Stimulated activated CD8-positive, alpha-beta memory T cell treated with anti-CD3 and anti-CD28 coated beads, Interleukin-7, amount 100 ng/mL, for 4 hours (primary cell): ENCODE measurements around the gene EP400.

Source experiments
- DNase-seq, 2 donors: peaks; one replicate each; pipeline ENCODE4 v3.0.0-alpha.2; 2020; ENCODE audit warnings: low read depth in 2 of 2

EP400 gene

DNA sequence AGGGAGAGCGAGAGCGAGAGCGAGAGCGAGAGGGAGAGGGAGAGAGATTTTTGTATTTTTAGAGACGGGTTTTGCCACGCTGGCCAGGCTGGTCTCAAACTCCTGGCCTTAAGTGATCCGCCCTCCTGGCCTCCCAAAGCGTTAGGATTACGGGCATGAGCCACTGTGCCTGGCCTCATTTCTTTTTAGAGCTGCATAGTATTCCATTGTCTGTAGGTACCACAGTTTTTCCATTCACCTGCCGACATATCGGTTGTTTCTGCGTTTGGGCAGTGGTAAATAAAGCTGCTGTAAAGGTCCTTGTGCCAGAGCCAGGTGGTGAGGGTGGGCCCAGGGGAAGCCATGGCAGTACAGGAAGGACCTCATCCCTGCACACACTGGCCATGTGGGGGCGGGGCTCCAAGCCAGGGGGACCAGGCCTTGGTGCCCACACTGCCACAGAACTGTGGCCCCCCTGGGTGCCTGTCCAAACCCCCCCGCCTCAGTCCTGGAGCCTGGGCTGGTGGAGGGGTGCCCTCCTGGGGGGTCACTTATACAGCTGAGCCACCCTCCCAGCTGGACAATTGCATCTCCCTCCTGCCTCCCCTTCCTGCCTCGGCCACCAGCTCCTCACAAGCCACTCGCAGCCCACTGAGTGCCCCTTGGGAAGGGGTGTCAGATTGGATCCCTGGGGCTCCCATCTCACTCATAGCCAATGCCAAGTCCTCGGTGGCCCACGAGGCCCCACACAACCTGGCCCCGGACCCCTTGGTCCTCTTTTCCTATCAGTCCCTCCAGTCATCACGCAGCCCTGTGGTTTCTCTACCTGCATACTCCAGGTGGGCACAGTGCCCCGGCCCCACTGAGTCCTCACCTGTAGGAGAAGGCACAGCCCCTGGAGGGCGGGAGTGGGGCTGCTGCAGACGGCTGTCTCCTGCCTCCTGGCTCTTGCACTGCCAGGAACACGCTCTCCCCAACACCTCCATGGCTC, 22.3 kb upstream of the EP400 start:
- DNase-seq: no peak

DNA sequence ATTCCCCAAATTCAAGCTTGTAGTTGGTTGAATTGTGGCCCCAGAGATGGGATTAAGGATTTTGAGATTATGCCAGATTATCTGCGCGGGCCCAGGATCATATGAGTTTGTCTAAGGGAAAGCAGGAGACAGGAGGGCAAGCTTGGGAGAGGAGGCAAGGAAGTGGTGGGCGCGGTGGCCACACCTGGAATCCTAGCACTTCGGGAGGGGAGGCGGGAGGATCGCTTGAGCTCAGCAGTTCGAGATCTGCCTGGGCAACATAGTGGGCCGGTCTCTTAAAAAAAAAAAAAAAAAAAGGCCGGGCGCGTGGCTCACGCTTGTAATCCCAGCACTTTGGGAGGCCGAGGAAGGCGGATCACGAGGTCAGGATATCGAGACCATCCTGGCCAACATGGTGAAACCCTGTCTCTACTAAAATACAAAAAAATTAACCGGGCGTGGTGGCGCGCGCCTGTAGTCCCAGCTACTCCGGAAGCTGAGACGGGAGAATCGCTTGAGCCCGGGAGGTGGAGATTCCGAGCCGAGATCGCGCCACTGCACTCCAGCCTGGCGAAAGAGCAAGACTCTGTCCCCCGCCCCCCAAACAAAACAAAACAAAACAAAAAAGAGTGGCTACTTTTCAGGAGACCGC, 21.5 kb upstream of the EP400 start:
- no peak for DNase-seq

DNA sequence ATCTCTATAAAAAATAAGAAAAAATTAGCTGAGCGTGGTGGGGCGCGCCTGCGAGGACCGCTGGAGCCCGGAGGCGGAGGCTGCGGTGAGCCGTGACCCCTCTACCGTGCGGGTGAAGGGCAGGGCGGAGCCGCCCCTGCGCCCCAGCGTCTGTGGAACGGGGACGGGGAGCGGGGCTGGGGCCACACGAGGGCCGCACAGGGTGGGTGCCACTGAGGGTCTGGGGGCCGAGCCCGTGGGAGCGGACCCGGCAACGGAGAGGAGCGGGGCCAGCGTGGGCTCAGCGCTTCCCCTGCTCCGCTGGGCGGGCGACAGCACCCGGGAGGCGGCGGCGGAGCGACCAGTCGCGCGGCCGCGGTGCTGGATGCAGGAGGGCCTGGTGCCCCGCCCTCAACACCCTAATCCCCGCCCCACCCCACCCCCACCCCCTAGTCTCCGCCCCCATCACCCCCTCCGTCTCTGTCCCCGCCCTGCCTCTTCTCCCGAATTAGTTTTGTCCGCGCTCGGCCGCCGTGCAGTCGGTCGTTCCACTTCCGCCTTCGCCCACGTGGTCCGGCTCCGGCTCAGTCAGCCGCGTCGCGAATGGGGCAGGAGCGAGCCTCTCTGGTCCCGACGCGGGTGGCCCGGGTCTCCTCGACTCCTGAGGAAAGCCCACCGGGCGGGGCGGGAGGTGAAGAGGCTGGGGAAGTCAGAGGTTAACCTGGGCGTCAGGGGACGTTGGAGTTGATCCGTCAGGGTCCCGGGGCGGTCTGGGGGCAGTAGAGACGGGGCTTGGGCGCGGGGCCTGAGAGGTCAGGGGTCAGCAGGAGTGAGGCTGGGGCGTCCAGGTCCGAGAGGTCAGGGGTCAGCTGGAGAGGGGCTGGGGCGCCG, 20.8 kb upstream of the EP400 start, which contains the start of gene PUS1:
TSS of gene PUS1 (plus strand) at position 566 of the 870 bp plus-strand sequence. CDS start 447 bp downstream, outside the sequence.
- DNase-seq: peak; percentile 87 to 92

DNA sequence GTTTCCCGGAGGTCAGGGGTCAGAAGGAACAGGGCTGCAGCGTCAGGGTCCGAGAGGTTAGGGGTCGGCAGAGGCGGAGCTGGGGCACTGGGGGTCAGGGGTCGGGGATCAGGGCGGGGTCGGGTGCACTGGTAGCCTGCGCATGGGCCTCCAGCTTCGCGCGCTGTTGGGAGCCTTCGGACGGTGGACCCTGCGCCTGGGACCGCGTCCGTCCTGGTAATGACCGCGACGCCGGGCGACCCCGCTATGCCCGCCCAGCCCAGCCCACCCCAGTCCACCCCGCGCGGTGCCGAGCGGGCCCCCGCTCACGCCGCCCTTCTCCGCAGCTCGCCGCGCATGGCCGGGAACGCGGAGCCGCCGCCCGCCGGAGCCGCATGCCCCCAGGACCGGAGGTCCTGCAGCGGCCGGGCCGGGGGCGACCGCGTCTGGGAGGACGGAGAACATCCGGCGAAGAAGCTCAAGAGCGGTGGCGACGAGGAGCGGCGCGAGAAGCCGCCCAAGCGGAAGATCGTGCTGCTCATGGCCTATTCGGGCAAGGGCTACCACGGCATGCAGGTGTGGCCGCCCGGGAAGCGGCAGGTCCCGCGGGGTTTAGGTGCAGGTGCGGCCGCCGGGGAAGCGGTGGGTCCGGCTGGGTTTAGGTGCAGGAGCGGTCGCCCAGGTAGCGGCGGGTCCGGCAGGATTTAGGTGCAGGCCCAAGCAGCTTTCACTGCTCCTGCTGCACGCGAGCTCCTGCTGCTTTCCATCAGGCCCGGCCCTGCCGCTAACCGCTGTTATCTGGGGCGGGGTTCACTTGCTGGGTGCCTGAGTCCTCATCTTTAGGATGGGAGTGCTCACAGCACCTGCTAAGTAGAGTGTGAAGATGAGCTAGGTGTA, 19.9 kb upstream of the EP400 start:
- peak in 1 of 2 donors; percentile 28 for DNase-seq

DNA sequence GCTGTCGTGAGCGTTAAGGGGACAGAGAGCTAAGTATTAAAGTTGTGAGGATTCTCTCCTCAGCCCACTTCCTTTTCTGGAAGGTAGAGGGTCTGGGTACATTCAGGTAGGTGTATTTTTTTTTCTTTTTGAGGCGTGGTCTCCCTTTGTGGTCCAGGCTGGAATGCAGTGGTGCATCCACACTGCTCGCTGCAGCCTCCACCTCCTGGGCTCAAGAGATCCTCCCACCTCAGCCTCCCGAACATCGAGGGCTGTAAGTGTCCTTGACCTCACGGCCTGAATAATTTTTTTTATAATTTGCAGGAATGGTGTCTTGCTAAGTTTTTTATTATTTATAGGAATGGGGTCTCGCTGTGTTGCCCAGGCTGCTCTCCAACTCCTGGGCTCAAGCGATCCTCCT, 19.2 kb upstream of the EP400 start:
- DNase-seq: no peak

DNA sequence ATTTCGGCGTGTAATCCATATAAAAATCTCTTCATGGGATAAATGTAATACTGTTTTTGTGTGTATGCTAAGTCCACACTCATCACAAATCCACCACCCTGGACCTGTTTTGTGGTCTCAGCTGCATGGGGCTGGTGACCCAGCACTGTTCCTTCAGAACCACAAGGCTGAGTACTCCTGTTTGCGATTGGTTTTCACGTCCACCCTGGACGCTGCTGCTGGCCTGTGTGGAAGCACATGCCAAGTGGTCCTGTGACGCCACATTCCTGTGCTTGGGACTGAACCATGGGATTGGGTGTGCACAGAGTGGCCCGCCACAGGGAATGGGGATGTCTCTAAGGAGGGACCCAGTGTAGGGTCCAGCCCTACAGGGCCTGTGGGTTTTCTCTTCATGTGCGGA, 16.4 kb upstream of the EP400 start:
- DNase-seq: no peak

DNA sequence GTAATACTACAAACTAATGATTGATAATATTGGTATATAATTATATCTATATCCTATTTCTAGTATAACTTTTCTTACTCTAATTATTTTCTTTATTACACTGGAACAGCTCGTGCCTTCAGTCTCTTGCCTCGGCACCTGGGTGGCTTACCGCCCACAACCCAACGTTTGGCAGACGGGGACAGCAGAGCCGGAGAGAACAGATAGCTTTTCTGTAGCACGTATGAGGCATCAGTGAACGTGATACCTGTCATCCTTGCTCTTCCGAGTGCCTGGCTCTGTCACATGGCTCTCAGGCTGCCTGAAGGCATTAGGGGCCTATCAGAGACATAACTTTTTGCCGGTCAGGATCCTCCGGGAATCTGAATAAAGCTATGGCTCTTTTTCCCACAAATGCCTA, 15.2 kb upstream of the EP400 start:
- no peak for DNase-seq

DNA sequence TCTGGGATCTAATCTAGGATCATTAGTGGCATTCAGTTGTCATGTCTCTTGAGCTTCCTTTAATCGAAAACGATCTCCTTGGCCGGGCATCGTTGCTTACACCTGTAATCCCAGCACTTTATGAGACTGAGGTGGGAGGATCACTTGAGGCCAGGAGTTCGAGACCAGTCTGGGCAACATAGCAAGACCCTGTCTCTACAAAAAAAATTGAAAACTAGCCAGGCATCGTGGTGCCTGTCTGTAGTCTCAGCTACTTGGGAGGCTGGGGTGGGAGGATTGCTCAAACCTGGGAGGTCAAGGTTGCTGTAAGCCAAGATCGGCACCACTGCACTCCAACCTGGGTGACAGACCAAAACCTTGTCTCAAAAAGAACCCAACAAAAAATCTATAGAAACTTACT, 11.7 kb upstream of the EP400 start:
- DNase-seq: no peak

DNA sequence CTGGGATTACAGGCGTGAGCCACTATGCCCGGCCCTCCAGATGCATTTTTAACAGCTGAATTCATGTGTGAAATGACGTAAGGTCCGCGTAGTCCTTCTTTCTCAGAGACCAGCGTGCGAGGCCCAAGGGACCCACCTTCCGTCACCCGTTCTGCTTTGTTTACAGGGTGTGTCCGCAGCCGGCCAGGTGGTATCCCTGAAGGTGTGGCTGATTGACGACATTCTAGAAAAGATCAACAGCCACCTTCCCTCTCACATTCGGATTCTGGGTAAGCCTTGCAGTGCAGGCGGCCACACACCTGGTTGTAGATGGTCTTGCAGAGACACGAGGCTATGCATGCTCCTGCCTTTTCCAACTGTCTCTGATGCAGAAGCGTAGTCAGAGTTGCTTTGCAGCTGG, 10.7 kb upstream of the EP400 start:
- DNase-seq: no peak

DNA sequence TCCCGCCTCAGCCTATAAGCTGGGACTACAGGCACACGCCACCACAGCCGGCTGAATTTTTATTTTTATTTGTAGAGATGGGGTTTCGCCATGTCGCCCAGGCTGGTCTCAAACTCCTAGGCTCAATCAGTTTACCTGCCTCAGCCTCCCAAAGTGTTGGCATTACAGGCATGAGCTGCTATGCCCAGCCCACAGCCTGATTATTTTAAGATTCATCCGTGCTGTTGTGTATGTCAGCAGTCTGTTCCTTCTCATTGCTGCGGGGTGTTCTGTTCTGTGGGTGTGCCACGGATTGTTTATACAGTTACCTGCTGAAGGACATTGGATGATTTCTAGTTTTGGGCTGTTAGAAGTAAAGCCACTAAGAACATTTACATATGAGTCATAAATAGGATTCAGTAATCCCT, 9.6 kb upstream of the EP400 start:
- no peak for DNase-seq

DNA sequence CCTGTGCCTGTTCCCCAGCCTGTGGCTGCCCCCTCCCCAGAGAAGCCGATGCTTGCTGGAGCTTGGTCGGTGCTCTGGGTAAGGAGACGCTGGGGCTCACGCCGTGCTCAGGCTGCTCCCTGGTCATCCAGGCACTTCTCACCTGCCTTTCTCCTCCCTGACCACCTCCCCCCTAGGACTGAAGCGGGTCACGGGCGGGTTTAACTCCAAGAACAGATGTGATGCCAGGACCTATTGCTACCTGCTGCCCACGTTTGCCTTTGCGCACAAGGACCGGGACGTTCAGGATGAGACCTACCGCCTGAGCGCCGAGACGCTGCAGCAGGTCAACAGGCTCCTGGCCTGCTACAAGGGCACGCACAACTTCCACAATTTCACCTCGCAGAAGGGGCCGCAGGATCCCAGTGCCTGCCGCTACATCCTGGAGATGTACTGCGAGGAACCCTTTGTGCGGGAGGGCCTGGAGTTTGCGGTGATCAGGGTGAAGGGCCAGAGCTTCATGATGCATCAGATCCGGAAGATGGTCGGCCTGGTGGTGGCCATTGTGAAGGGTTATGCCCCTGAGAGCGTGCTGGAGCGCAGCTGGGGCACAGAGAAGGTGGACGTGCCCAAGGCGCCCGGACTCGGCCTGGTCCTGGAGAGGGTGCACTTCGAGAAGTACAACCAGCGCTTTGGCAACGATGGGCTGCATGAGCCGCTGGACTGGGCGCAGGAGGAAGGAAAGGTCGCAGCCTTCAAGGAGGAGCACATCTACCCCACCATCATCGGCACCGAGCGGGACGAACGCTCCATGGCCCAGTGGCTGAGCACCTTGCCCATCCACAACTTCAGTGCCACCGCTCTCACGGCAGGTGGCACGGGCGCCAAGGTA, 8.4 kb upstream of the EP400 start:
- no peak for DNase-seq

DNA sequence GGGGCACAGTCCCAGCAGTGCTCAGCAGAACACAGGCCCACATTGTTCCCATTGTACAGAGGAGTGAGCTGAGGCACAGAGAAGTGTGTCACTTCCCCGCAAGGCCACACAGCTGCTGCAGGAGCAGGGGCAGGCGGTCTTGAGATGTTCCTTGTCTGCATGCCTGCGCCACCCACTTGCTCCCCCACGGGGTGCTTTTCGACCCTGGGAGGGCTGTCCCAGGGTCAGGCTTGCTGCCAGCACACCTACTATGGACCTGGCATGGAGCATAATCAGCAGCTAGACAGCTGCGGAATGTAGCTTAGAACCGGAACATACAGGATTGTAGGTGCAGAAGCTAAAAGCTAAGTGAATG, 7.8 kb upstream of the EP400 start:
- no peak for DNase-seq

DNA sequence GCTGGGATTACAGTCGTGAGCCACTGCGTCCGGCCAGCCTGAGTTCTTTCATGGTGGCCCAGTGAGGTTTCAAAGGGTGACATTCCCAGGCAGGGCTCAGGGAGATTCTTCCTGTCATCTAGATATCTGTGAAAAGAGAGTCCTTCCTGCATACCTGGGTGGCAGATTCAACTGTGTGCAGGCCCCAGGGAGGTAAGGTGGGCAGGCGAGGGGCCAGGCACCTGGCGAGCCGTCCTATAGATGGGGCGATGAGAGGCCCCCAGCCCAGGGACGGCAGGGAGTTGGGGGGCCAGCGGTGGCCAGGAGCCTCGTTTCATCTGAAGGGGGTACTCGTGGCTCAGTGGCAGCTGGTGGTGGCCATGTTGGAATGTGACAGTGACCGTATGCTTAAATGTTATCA, 7.1 kb upstream of the EP400 start:
- no peak for DNase-seq

DNA sequence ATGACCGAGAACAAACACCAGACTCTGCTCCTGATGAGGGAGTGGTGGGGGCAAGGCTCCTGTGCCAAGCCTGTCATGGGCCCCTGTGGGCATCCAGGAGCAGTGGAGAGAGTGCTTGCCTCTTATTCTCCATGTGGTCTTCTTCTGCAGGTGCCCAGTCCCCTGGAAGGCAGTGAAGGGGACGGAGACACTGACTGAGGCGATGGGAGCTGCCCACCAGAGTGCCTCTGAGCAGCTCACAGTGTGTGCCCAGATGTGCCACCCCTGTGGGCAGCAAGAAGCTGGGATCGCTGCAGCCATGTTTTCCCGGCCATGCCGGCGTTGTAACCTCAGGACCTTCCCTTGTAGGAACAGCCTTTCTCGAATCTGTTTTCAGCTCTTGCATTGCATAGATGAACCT, 6.4 kb upstream of the EP400 start:
- no peak for DNase-seq

DNA sequence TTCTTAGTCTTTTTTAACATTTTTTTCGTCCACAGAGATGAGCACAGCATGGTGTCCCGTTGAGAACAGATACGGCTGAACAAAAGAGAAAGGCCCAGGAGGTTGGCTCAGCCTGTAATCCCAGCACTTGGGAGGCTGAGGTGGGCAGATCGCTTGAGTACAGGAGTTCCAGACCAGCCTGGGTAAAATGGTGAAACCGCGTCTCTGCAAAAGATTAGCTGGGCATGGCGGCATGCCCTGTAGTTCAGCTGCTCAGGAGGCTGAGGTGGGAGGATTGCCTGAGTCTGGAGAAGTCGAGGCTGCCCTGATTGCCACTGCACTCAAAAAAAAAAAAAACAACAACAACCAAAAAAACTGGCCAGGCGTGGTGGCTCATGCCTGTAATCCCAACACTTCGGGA, 5.9 kb upstream of the EP400 start:
- DNase-seq: no peak

DNA sequence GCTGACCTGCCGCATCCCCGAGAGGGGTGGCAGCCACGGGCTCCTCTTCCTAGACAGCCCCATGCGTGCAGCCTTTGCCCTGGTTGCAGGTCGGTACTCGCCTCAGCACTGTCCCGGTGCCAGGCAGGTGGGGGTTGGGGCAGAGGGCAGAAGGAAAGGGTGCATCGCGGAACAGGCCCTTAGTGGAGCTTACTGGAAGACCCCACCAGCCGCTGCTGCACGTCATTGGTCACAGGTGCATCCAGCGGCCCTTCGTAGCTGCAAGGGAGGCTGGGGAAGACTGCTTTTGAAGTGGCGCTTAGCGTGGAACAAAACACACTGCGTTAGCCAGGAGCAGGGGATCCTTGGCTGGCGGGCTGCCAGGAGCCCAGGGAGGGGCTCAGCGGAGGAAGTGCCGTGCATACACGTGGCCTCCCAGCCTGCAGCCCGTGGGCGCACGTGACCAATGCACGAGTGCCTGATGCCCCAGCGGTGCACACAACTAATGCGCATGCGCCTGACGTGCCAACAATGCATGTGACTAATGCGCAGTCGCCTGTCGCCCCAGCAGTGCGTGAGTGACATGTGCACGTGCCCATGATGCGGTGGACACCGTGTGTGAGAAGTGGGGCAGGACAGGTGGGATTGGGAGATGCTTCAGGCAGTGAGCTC, 5.0 kb upstream of the EP400 start:
- DNase-seq: no peak

DNA sequence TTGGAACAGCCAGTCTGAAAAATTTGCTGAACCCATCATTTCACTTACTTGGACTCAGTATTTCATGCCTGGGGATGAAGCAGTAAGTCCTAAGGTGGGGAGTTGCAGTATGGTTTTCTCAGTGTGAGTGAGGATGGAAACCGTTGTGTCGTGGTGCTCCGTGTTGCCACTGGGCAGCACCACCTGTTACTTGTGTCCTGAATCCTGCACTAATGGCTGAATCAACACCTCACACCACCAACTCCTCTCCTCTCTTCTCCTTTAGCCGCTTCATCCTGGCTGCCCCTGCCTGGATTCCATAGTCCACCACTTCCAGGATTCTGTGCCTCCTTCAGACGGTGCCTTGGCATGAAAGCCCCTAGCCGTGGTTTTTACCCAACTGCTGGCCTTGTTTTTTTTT, 3.0 kb upstream of the EP400 start:
- DNase-seq: no peak

DNA sequence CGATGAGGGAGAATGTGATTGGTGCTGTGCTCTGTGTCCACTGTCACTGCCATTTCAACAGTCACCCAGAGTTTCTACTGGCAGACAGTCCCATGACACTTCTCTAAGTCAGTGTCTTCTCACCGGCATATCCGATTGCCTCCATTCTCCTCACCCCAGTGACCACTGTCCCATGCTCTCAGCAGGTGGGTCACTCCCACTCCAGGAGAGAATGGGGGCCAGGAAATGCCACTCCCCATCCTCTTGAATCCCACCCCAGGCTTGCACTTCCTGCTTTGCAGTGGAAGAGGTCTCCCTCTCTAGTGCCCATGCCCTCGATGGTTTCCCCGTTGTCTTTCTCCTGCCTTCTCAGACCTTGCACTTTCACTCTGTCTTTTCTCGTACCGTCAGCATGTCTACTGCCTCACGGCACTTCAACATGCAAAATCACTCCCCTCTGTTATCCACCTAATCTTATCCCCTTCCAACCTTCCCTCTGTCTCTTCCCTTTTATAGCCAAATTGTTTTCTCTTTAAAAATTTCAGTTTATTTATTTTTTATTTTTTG, 2.2 kb upstream of the EP400 start:
- DNase-seq: no peak

DNA sequence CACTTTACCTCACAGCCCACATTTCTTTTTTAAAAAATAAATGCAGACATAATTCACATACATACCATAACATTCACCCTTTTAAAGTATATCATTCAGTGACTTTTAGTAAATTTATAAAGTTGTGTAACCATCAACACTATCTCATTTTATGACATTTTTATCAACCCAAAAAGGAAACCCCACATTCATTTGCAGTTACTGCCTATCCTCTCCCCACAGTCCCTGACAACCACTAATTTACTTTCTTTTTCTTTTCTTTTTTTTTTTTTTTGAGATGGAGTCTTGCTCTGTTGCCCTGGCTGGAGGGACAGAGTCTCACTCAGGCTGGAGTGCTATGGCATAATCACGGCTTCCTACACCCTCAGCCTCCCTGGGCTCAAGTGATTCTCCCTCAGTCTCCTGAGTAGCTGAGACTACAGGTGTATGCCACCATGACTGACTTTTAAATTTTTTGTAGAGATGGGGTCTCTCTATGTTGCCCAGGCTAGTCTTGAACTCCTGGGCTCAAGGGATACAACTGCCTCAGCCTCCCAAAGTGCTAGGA, 1.5 kb upstream of the EP400 start:
- no peak for DNase-seq
